ENCODE data around the gene IL5. TPM values are rescaled to one million over a fixed set of nuclear protein-coding genes. Genes with fewer than 3 reads are reported as not detected.

Gene IL5
- total and polyA plus RNA-seq, 2 donors (not counting 1 experiment from before 2014, with no cell fraction given): not detected

- peaks cover 5% of the 10 kb centered on the region for H3K9me3 Mint-ChIP-seq (ENCODE audit: insufficient read depth)
- H2AFZ ChIP-seq (ENCODE audit: insufficient read depth, low read depth, low read length, poor library complexity, severe bottlenecking): peak within 1 kb of the TSS; percentile 99
- H3K27ac Mint-ChIP-seq: peak within 1 kb of the TSS; percentile 97
- POLR2A ChIA-PET: interaction anchor here (0.5 to 1.0 kb wide), 4 partner anchors 30 to 1994 kb away, joined by 3 to 8 read pairs (median 4); no protein-coding TSS in a partner anchor
- H3K9ac ChIP-seq (ENCODE audit: low read length): peak within 1 kb of the TSS; percentile 95
- peak within 1 kb of the TSS; percentile 72 to 88 for H3K27ac ChIP-seq (ENCODE audit: low read length in 2 of 2)
- no peaks in the 10 kb centered on the region for H4K20me1 ChIP-seq (ENCODE audit: control insufficient read depth, insufficient read depth, low read length, poor library complexity, severe bottlenecking)
- peak within 1 kb of the TSS; percentile 93 for H3K4me2 ChIP-seq (replicated peaks; ENCODE audit: low read depth, low read length, poor library complexity, severe bottlenecking)
- H3K9me3 ChIP-seq (ENCODE audit: control extremely low read depth in 1 of 3, control insufficient read depth in 2 of 3, insufficient read depth in 1 of 3, low read length in 2 of 3): peaks cover 0 to 8% (median 0%) of the 10 kb centered on the region in 3 donors
- H3K4me1 ChIP-seq (ENCODE audit: control insufficient read depth in 2 of 2, insufficient read depth in 2 of 2, low read length in 2 of 2): peaks cover 8 to 21% of the 10 kb centered on the region in 2 donors
- H3K27me3 Mint-ChIP-seq: no peaks in the 10 kb centered on the region
- peak; percentile 94 for ATAC-seq (ENCODE audit: low read depth)
- peaks cover 23% of the 10 kb centered on the region for H3K79me2 ChIP-seq (ENCODE audit: control insufficient read depth, insufficient read depth, low read length)
- WGBS (ENCODE audit: insufficient coverage): under 1% methylated on average over 47 of the region's 53 CpGs
- CTCF ChIA-PET: interaction anchor here (0.6 to 1.0 kb wide), 4 partner anchors 9 to 181 kb away, joined by 3 read pairs; partner anchors contain the start of genes IRF1 and KIF3A
- peak within 1 kb of the TSS; percentile 96 for H3K4me3 Mint-ChIP-seq
- TF ChIP-seq CTCF (IDR thresholded peaks at IDR 0.05): no peak
- no peak for TF ChIP-seq EZH2 (IDR thresholded peaks at IDR 0.05; ENCODE audit: borderline replicate concordance, insufficient read depth, low read depth, low read length, poor library complexity, severe bottlenecking)
- intact Hi-C loops (cut with micrococcal nuclease): loop anchor here (2.0 to 5.0 kb wide), 3 partner anchors 180 to 495 kb away; partner anchors contain the start of genes GDF9, HSPA4, KIF3A and UQCRQ
- peaks cover 7 to 14% of the 10 kb centered on the region in 2 experiments for H3K36me3 ChIP-seq (replicated peaks in 1 of 2; ENCODE audit: control extremely low read depth in 1 of 2, control insufficient read depth in 1 of 2, extremely low read depth in 1 of 2, insufficient read depth in 2 of 2, low read length in 1 of 2)
- peak; percentile 91 for DNase-seq
- H3K4me1 Mint-ChIP-seq: peaks cover 26% of the 10 kb centered on the region
- H3K4me3 ChIP-seq (ENCODE audit: control extremely low read depth in 1 of 5, extremely low read depth in 1 of 5, insufficient read depth in 1 of 5, low read depth in 2 of 5, low read length in 4 of 5): peak within 1 kb of the TSS; percentile 62 to 88 (median 81)
- no peaks in the 10 kb centered on the region for H3K27me3 ChIP-seq (replicated peaks in 1 of 4; ENCODE audit: control extremely low read depth in 1 of 4, control insufficient read depth in 3 of 4, insufficient read depth in 4 of 4, low read length in 3 of 4)
These were observed 13.6 kb upstream of the IL5 start, which contains the start of gene RAD50 for GRCh38 chr5:132556763-132557477. Gene RAD50 (plus strand): TSS chr5:132556977. CDS start chr5:132557325, 348 bp downstream.

All from B cell (primary cell).